ENCODE results near the gene NKAIN4. TPM values are rescaled to one million over a fixed set of nuclear protein-coding genes. Genes with fewer than 3 reads are reported as not detected.
A peak's percentile ranks its signal among the peaks of the same experiment; 100 is the strongest.

The NKAIN4 gene
- total RNA-seq, 1 donor from 2014 or later, result not detected

DNA sequence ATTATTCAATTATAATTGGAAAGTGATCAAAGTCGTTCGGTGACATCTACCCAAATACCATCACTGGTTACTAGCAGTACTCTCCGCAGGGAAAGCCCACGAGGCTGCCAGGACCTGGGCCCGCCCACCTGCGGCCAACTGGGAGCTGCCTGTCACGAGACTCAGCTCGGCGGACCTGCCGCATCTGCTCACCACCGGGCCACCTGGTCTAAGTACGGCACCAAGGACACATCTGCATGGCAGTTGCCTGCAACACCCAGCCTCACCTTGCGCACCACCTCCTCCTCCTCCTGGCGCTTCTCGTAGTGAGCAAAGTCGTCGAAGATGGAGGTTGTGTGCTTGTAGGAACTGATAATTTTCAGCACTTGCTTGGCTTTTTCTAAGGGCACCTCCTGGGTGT, 52.2 kb downstream of the NKAIN4 start:
- no peaks in the 10 kb centered on the region for H3K9me3 ChIP-seq
- peaks cover 56% of the 10 kb centered on the region for H3K36me3 ChIP-seq
- no peaks in the 10 kb centered on the region for H3K27me3 ChIP-seq
- intact Hi-C loops (cut with DNase I), result no loop called here
- H3K27ac ChIP-seq, result no peak overlapping the region
- H3K4me1 ChIP-seq, result peaks cover 6% of the 10 kb centered on the region
- TF ChIP-seq, protein P1, sequence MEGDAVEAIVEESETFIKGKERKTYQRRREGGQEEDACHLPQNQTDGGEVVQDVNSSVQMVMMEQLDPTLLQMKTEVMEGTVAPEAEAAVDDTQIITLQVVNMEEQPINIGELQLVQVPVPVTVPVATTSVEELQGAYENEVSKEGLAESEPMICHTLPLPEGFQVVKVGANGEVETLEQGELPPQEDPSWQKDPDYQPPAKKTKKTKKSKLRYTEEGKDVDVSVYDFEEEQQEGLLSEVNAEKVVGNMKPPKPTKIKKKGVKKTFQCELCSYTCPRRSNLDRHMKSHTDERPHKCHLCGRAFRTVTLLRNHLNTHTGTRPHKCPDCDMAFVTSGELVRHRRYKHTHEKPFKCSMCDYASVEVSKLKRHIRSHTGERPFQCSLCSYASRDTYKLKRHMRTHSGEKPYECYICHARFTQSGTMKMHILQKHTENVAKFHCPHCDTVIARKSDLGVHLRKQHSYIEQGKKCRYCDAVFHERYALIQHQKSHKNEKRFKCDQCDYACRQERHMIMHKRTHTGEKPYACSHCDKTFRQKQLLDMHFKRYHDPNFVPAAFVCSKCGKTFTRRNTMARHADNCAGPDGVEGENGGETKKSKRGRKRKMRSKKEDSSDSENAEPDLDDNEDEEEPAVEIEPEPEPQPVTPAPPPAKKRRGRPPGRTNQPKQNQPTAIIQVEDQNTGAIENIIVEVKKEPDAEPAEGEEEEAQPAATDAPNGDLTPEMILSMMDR (IDR thresholded peaks at IDR 0.05), result no peak
- no peak for DNase-seq
- no peak for ATAC-seq
- H3K4me3 ChIP-seq, result no peak overlapping the region

DNA sequence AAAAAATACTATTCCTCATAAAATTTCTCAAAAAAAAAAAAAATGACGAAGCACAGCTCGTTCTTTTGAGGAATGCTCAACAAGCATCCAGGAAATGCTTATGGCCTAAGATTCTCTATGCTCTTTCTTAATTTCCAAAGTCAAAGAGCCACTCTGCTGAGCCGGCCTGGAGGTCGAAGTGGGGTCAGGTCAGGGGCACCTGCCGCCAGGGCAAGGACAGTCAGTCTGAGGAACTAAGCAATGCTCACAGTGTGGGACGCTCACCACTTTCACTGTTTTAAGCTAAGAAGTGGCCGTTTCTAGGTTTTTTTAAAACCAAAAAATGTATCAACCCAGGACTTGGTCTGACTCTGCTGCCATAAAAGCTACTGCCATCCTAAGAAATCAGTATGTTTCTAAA, 55.7 kb downstream of the NKAIN4 start:
- TF ChIP-seq, protein P1 (IDR thresholded peaks at IDR 0.05), result no peak
- Histone ChIP-seq H3K27ac (no peak overlapping the region), H3K4me3 (no peak overlapping the region), H3K36me3 (peaks cover 51% of the 10 kb centered on the region), H3K9me3 (no peaks in the 10 kb centered on the region), H3K27me3 (no peaks in the 10 kb centered on the region), H3K4me1 (peaks cover 6% of the 10 kb centered on the region)
- no peak for DNase-seq
- ATAC-seq, result peak; percentile 21
- intact Hi-C loops (cut with DNase I), result no loop called here

DNA sequence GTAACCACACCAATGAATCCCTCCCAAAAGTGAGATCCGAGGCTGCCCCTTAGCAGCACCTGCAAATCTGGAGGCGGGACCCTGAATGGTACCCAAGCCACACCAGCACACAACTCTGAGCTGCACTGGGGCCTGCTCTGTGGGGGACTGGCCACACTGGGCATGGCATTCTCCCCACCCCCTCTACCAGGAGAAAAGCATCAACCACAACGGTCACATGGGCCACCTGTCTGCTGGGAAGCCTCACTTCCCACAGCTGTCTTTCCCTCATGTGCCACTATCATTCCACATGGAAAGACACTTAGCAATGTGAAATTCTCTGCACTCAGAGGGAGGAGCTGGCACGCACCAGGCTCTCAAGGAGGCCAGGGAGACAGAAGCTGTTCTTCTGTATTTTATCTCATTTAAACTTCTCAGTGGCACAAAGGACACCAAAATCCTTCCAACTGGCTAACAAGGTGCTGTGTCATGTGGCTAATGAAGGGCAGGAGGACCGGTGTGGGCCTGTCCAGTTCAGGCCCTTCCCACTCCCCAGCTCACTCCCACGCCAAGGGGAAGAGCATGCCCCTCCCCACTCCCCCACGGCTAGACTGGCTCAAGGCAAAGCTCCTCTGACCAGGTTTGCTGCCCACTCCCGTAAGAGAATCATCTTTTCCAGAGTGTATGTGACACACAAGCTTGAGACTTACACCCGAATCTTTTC, 57.3 kb downstream of the NKAIN4 start:
- ATAC-seq, result peak; percentile 56
- H3K36me3 ChIP-seq, result peaks cover 35% of the 10 kb centered on the region

DNA sequence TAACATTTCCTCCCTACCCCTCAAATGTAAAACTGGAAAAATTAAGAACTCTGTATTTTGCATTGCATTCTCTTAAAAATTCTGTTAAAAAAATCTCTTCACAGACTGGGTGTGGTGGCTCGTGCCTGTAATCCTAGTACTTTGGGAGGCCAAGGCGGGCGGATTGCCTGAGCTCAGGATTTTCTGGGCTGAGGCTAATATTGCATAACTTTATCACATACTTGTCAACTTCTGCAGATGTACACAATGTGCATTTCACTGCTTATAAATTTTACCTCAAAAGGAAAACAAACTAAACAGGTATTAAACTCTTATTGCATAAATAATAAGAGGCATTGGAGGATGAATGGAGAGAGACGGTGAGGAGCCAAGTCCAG, 59.5 kb downstream of the NKAIN4 start:
- intact Hi-C loops (cut with DNase I), result no loop called here

More for the DNA sequence above, 57.3 kb downstream of the NKAIN4 start:
- no peak for DNase-seq
- Histone ChIP-seq H3K4me3 (no peak overlapping the region), H3K27ac (no peak overlapping the region), H3K4me1 (peaks cover 6% of the 10 kb centered on the region), H3K9me3 (no peaks in the 10 kb centered on the region), H3K27me3 (no peaks in the 10 kb centered on the region)
- intact Hi-C loops (cut with DNase I), result no loop called here
- TF ChIP-seq, protein P1 (IDR thresholded peaks at IDR 0.05), result no peak

DNA sequence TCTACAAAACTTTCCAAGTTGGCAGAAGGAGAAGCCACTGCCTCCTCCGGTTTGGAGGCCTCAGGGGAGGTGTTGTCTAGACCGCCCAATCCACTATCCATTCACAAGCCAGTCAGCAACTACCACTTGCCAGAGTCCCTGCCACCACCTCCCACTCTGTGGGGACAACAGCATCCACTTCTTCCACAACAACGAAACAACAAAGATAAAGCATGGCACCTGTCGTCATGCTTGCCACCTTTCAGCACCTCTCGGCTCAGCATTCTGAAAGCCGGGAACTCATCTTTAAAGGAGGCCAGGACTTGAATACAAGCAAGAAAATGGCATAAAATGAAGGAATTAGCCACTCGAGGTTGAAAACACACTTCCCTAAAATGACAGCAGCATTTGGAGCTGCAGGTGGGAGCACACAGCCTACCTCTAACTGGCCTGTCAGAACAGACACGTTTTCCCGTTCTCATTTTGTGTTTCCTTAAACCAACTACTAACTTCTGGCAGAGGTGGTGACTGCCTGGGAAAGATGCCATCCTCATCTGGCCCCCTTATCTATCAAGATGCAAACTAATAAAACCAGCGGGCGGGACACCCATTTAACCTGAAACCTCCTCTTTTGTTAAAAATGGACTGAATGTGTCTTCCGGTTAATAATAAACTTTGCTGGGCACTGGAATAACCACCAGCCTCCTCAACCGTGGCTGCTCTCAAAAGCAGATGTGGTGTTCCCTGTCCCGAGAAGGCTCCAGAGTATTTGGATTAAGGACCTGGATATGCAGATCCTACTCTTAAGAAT, 60.1 kb downstream of the NKAIN4 start:
- H3K27me3 ChIP-seq, result no peaks in the 10 kb centered on the region
- DNase-seq (no peak), ATAC-seq (no peak)
- no peak overlapping the region for H3K4me3 ChIP-seq
- intact Hi-C loops (cut with DNase I), result no loop called here
- H3K4me1 ChIP-seq, result peaks cover 6% of the 10 kb centered on the region
- no peaks in the 10 kb centered on the region for H3K9me3 ChIP-seq
- TF ChIP-seq, protein P1 (IDR thresholded peaks at IDR 0.05), result no peak
- no peak overlapping the region for H3K27ac ChIP-seq
- H3K36me3 ChIP-seq, result peaks cover 22% of the 10 kb centered on the region

More for the DNA sequence above, 59.5 kb downstream of the NKAIN4 start:
- Histone ChIP-seq H3K9me3 (no peaks in the 10 kb centered on the region), H3K27me3 (no peaks in the 10 kb centered on the region), H3K27ac (no peak overlapping the region), H3K36me3 (peaks cover 22% of the 10 kb centered on the region), H3K4me1 (peaks cover 6% of the 10 kb centered on the region), H3K4me3 (no peak overlapping the region)
- DNase-seq (no peak), ATAC-seq (no peak)
- TF ChIP-seq, protein P1 (IDR thresholded peaks at IDR 0.05), result no peak
